ENCODE data around the gene FOSL2.

The FOSL2 gene

DNA sequence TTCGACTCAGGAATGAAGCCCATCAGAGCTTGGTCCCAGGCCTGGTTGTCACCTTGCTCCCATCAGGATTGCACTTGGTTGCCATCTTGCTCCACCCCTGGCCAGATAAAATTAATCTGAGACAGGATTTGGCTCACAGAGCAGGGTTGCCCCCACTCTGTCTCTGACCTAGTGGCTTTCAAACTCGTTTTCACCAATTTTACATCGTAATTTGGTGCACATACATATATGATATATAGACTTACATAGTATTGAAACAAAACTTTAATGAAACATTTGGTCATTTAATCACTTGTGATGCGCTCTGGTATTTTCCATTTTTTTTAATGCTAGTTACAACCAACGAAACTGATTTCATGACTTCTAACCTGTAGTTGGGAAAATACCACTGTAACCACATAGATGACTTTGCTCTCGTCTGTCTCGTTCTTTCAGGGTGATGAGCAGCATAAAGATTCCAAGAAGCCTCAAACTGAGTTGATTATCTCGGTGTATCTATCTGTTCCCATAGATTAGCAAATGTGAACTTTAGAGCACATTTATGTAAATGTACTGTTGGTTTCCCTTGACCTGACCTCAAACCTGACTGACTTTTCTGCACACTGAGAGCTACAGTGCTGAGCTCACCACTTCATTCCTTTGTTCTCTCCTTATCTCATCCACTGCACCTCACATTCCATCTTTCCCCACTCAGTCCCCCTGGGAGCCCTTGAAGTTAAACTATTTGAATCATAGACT, 72.7 kb downstream of the FOSL2 start:
- peak; percentile 46 for FAIRE-seq
- no peak for DNase-seq (ENCODE audit: insufficient read length, low spot score)
